Liver (tissue), 3 donors: ENCODE data around the gene STX11.

ENCODE experiments used
- EGR1 ChIP-seq, 2 donors: IDR thresholded peaks; 2 replicates each; pipeline ENCODE4 v1.6.1; 2016 to 2018; ENCODE audit warnings: antibody characterized with exemption in 2 of 2, low read depth in 2 of 2
- GABPA ChIP-seq, 2 donors: IDR thresholded peaks in 1 of 2; conservative IDR thresholded peaks in 1 of 2; 2 replicates each; pipeline ENCODE4 v1.6.1; 2016; ENCODE audit warnings: antibody characterized with exemption in 2 of 2, mild to moderate bottlenecking in 1 of 2, moderate library complexity in 1 of 2
- HNF4A ChIP-seq, 2 donors: conservative IDR thresholded peaks; 2 replicates each; pipeline ENCODE4 v1.6.1; 2016; ENCODE audit warnings: antibody characterized with exemption in 2 of 2, mild to moderate bottlenecking in 2 of 2
- JUND ChIP-seq, 2 donors: IDR thresholded peaks; 2 replicates each; pipeline ENCODE4 v1.6.1; 2016; ENCODE audit warnings: antibody characterized with exemption in 2 of 2
- RAD21 ChIP-seq, 2 donors: IDR thresholded peaks; 2 replicates each; pipeline ENCODE4 v1.6.1; 2016; ENCODE audit warnings: antibody characterized with exemption in 2 of 2, mild to moderate bottlenecking in 2 of 2
- SP1 ChIP-seq: IDR thresholded peaks from 2 replicates; pipeline ENCODE4 v1.6.1; 2018; ENCODE audit warnings: antibody characterized with exemption, mild to moderate bottlenecking
- TAF1 ChIP-seq: conservative IDR thresholded peaks from 2 replicates; pipeline ENCODE4 v1.6.1; 2016; ENCODE audit warnings: antibody characterized with exemption, mild to moderate bottlenecking
- YY1 ChIP-seq: IDR thresholded peaks from 2 replicates; pipeline ENCODE4 v1.6.1; 2016; ENCODE audit warnings: antibody characterized with exemption, mild to moderate bottlenecking
- TF ChIP-seq, protein P1 (sequence below): fragments of 150-350 bp; IDR thresholded peaks from 2 replicates; pipeline ENCODE4 v1.5.1; 2017; ENCODE audit warnings: improper control_type of control experiment, low read depth, low read length; ENCODE audit not compliant: missing input control
- TF ChIP-seq, protein P2 (sequence below): IDR thresholded peaks from 2 replicates; pipeline ENCODE4 v1.6.1; 2016; ENCODE audit warnings: antibody characterized with exemption, mild to moderate bottlenecking
- donor health status: healthy.
- donor health status: healthy.

DNA sequence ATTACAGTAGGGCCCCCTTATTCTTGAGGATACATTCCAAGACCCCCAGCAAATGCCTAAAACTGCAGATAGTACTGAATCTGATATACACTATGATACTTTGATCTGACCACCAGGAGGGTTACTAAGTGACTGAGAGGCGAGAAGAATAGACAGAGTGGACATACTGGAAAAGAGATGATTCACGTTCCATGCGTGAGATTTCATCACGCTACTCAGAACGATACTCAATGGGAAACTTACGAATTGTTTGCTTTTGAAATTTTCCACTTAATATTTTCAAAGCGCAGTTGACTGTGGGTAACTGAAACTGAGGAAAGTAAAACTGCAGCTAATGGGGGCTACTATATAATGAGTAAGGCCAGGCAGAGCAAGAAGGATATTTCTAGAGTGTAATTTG lies 60.8 kb downstream of the STX11 start:
- TF ChIP-seq YY1 (no peak), EGR1 (IDR thresholded peaks at IDR 0.05; ENCODE audit: low read depth in 2 of 2) (no peak), SP1 (no peak), HNF4A (conservative IDR thresholded peaks at IDR 0.05) (no peak), JUND (IDR thresholded peaks at IDR 0.05) (no peak), RAD21 (IDR thresholded peaks at IDR 0.05) (no peak), GABPA (IDR thresholded peaks at IDR 0.05 in 1 of 2, conservative IDR thresholded peaks at IDR 0.05 in 1 of 2) (no peak), TAF1 (no peak)
- TF ChIP-seq, protein P1, sequence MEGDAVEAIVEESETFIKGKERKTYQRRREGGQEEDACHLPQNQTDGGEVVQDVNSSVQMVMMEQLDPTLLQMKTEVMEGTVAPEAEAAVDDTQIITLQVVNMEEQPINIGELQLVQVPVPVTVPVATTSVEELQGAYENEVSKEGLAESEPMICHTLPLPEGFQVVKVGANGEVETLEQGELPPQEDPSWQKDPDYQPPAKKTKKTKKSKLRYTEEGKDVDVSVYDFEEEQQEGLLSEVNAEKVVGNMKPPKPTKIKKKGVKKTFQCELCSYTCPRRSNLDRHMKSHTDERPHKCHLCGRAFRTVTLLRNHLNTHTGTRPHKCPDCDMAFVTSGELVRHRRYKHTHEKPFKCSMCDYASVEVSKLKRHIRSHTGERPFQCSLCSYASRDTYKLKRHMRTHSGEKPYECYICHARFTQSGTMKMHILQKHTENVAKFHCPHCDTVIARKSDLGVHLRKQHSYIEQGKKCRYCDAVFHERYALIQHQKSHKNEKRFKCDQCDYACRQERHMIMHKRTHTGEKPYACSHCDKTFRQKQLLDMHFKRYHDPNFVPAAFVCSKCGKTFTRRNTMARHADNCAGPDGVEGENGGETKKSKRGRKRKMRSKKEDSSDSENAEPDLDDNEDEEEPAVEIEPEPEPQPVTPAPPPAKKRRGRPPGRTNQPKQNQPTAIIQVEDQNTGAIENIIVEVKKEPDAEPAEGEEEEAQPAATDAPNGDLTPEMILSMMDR, result no peak
- TF ChIP-seq, protein P2, sequence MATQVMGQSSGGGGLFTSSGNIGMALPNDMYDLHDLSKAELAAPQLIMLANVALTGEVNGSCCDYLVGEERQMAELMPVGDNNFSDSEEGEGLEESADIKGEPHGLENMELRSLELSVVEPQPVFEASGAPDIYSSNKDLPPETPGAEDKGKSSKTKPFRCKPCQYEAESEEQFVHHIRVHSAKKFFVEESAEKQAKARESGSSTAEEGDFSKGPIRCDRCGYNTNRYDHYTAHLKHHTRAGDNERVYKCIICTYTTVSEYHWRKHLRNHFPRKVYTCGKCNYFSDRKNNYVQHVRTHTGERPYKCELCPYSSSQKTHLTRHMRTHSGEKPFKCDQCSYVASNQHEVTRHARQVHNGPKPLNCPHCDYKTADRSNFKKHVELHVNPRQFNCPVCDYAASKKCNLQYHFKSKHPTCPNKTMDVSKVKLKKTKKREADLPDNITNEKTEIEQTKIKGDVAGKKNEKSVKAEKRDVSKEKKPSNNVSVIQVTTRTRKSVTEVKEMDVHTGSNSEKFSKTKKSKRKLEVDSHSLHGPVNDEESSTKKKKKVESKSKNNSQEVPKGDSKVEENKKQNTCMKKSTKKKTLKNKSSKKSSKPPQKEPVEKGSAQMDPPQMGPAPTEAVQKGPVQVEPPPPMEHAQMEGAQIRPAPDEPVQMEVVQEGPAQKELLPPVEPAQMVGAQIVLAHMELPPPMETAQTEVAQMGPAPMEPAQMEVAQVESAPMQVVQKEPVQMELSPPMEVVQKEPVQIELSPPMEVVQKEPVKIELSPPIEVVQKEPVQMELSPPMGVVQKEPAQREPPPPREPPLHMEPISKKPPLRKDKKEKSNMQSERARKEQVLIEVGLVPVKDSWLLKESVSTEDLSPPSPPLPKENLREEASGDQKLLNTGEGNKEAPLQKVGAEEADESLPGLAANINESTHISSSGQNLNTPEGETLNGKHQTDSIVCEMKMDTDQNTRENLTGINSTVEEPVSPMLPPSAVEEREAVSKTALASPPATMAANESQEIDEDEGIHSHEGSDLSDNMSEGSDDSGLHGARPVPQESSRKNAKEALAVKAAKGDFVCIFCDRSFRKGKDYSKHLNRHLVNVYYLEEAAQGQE, result no peak
